Activated CD8-positive, alpha-beta memory T cell treated with anti-CD3 and anti-CD28 coated beads, Interleukin-2, amount 50 U/mL, for 24 hours (primary cell): ENCODE data around the gene MRPL12.
A peak's percentile ranks its signal among the peaks of the same experiment; 100 is the strongest.

ENCODE experiments used
- DNase-seq: peaks from one replicate; pipeline ENCODE4 v3.0.0-alpha.2; 2020; ENCODE audit errors: extremely low read depth

MRPL12 gene

DNA sequence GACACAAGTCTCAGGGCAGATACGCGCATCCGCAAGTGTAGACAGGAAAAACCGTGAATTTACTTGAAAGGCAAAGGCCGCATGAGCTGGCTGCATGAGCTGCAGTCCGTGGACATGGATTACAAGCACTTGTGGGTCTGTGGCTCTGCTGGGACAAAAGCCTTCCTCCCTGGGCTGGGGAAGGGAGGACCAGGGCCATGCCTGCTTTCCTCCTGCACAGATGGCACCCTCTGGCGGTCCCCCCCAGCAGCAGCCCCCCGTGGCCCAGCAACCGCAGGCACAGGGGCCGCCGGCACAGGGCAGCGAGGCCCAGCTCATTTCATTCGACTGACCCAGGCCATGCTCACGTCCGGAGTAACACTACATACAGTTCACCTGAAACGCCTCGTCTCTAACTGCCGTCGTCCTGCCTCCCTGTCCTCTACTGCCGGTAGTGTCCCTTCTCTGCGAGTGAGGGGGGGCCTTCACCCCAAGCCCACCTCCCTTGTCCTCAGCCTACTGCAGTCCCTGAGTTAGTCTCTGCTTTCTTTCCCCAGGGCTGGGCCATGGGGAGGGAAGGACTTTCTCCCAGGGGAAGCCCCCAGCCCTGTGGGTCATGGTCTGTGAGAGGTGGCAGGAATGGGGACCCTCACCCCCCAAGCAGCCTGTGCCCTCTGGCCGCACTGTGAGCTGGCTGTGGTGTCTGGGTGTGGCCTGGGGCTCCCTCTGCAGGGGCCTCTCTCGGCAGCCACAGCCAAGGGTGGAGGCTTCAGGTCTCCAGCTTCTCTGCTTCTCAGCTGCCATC is 1.7 kb upstream of the MRPL12 start:
- DNase-seq = no peak

DNA sequence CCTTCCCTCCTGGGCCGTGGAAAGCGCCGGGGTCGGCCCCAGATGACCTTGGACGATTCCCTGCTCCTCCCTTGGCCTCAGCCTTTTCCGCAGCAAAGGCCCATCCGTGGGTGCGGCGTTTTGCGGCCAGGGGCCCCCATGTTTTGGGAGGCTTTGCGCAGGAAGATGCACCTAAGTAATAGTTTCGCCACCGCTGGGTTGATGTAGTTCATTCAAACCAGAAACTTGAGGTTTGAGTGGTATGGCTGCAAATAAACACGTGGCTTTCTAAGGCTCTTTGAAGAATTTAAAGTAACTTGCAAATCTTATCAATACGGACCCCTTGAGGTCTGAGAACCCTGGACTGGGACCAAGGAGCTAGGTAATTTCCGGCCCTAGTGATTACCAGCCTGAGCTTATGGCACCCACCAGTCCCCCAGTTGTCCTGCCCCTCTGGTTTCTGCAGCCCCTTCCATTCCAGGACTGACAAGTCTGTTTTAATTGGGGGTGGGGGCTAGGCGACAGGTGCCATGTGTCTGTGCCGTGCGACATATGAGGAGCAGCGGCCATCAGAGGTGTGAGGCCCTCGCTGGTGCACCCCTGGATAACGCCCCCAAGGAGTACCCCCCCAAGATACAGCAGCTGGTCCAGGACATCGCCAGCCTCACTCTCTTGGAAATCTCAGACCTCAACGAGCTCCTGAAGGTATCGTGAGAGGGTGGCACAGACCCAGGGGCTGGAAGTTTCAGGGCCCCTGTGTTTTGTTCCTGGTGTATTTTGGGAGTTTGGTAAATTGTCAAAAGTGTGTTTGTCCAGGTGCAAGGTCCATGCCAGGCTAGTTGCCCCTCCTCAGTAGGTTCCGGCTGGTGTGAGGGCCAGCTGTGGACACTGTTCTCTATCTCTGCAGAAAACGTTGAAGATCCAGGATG is 834 bp downstream of the MRPL12 start:
- DNase-seq = no peak

DNA sequence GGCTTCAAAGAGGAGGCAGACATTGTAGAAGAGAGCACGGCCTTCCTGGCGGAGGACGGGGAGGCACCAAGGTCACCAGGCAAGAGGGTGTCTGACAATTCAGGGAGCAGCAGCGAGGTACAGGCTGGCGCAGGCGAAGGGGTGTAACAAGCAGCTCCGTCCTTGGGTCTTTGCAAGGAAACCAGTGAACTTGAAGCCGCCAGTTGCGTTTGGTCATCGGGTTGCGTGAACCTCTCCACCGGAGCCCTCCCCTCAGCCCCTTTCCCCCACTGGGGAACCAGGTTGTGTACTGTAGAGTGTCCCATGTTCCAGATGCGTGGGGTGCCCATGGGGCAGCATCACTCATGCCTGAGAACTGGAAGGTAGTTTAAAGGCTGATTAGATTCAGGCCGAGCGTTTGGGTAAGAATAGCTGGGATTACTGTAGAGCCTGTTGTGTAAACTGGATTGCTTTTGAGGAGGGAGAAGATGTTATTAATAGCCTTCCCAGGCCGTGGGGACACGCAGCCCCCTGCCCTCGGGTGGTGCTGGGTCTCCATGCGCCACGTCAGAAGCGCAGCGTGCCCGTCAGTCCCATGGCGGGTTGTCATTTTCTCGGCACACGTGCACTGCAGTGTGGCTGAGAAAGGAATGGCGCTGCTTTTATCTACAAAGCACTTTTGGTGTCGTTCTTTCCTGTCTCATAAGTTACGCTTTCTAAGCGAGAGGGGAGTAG is 2.5 kb downstream of the MRPL12 start:
- DNase-seq = no peak

DNA sequence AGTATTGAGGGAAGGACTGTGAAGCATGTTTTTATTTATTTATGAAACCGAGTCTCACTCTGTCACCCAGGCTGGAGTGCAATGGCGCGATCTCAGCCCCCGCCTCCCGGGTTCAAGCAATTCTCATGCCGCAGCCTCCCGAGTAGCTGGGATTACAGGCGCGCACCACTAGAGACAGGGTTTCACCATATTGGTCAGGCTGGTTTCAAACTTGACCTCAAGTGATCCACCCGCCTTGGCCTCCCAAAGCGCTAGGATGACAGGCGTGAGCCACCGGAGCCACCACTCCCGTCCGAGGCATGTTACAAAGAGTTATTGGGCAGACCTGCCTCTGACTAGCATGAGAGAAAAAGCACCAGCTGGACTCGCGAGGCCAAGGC is 3.1 kb downstream of the MRPL12 start:
- no peak for DNase-seq

DNA sequence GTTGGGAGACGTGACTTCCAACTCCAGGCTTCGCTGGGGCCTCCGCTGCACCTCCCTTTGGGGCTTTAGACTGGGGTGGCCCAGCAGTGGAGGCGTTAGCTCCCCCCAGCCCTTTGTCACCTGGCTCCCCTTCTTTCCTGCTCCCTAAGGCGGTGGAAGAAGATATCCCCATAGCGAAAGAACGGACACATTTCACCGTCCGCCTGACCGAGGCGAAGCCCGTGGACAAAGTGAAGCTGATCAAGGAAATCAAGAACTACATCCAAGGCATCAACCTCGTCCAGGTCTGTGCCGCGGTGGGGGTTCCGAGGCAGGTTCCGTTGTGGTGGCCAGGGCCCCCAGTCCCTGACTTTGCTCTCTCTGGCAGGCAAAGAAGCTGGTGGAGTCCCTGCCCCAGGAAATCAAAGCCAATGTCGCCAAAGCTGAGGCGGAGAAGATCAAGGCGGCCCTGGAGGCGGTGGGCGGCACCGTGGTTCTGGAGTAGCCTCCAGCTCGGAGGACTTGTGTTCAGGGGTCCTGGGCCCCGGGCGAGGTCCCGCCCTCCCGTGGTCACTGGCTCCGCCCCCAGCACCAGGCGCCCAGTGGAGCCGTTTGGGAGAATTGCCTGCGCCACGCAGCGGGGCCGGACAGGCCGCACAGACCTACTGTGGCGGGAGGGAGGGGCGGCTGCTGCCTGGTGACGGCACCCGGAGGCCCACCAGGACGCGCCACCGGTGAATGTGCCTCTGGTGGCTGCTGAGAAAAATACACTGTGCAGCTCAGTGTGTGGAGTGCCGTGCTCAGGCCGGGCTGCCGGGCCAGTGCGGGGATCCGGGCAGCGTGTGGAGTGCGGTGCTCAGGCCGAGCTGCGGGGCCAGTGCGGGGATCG is 3.8 kb downstream of the MRPL12 start:
- no peak for DNase-seq

DNA sequence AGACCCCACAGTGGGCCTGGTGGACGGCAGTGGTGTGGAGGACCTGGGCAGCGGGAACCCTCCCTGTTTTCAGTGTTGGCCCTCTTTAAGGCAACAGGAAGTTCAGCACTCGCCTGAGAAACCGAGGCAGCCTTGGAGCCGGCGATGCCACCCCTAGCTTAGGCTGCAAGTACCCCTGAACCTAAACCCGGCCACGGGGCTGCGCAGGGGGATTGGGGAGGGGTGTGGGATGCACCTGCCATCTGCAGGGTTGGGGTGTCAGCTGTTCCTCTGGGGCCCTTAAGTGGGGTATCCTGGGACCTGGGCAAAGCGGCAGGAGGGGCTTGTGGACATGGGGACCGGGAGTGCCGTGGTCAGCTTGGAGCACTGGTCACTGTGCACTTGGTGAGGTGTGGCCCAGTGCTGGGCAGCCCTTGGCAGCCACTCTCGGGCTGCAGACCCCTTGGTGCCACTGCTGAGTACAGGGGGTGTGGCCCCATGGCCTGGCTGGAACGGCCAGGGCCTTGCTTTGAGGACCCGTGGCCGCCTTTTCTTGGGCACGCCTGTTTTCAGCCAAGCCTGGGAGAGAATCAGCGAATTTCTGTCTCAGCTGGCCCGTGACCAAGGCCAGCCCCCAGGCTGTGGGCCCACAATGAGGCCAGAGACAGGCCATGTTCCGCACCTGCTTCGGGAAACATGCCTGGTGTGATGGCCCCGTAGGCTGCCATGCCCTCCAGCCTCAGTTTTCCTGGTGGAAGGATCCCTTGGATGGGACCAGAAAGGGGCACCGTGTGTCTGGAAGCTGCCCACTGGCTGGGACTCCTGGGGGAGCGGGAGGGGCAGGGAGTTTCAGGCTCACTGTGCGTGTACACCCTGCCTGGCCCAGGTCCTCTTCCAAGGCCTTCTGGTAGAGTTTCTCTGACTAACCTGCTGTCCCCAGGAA is 4.8 kb downstream of the MRPL12 start:
- no peak for DNase-seq

DNA sequence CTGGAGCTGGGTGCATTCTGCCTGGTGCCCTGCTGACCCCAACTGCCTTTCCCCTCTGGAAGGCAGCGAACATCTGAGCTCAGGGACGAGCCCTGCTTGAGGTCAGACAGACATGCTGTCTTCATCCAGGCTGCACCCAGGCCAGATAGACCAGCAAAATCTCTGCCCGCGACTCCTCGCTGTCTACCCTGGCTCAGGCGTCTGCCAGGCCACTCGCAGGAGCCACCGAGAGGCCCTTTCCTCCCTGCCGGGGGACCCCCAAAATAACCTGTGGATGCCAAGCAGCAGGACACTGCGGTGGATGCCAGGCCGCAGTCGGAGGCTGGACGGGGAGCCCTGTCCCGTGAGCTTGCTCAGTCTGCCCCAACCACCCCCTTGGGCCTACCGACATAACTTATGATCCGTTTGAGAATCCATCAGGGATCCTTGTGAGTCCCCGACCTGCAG is 5.6 kb downstream of the MRPL12 start:
- no peak for DNase-seq

DNA sequence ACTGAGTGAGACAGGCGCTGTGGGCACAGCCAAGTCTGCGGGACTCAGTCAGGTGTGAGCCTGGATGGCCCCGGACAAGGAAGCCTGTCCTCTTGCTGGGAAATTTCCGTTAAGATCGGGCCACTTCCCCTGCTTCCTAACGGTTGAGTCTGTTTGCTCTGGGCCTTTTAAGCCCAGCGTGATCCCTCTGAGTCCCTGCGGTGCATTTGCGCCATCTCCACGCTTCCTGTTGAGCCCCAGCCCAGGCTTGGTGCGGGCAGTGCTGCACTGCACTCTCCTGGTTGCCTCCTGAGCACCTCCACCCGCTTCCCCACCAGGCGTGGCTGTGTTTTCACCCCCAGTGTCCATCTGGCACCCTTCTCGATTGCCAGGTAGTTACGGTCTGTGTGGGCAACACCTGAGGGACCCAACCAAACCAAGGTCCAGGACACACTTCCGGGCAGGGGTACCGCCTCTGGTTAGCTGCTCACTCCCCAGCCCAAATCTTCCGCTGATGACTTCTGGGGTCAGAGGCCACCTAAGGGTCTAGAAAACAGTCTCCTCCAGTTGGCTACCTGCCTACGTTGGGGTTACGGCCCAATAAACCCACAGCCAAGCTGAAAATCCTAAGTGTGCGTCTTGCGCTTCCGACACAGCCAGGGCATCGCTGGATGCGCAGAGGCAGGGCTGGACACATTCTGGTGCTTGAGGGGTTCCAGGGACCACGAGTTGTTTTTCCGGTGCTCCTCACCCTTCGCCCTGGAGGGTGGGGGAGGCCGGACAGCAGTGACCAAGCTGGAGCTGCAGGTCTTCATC is 7.5 kb downstream of the MRPL12 start:
- no peak for DNase-seq

DNA sequence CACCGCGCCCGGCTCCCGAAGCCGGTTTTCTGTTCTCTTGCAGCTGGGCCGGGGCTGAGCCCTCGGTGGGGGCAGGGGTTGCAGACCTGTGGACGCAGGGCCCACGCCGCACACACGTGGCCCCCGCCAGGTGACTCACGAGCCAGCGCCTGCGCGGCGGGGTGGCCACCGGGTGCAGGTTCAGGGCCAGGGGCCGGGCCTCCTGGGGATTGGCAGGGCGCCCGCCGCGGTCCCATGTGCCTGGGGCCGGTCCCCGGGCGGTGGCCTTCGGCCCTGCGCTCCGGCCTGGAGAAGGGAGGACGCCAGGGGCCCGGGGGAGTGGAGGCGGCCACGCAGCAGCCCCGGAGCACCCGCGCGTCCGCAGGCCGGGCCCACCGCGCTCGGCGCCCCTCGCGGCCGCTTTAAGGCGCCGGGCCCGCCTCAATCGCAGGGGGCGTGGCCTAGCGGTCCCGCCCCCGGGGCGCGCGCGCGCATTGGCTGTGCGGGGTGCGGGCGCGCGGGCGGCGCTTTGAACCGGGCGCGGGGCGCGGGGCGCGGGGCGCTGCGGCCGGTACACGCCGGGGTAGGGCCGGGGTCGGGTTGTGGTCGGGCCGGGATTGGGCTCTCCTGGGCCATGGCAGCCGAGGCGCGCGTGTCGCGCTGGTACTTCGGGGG is 8.8 kb downstream of the MRPL12 start, which contains the start of gene SLC25A10:
TSS of gene SLC25A10 (plus strand) at position 471 of the 654 bp plus-strand sequence. CDS start at position 614, 143 bp downstream.
- peak; percentile 42 for DNase-seq

DNA sequence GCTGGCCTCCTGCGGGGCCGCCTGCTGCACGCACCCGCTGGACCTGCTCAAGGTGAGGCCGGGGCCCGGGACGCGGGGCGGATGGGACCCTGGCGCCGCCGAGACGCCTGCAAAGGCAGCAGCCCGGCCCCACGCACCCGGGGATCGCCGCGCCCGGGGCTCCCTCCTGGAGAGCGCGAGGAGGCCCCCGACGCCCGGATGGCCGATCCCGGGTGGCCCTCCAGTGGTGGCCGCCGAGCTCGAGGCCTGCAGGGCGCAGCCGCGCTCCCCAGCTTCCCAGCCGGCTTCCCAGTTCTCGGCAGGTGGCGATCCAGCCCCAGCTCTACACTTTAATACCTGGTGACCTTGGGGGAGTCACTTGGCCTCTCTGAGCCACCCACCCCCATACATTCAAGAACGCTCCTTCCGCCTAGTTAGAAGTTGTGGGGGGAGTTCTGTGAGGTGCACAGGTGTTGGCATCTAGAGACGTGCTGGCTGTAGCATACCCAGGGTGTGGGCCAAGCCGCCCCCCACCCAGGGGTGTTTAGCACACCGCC is 9.4 kb downstream of the MRPL12 start:
- DNase-seq = no peak

DNA sequence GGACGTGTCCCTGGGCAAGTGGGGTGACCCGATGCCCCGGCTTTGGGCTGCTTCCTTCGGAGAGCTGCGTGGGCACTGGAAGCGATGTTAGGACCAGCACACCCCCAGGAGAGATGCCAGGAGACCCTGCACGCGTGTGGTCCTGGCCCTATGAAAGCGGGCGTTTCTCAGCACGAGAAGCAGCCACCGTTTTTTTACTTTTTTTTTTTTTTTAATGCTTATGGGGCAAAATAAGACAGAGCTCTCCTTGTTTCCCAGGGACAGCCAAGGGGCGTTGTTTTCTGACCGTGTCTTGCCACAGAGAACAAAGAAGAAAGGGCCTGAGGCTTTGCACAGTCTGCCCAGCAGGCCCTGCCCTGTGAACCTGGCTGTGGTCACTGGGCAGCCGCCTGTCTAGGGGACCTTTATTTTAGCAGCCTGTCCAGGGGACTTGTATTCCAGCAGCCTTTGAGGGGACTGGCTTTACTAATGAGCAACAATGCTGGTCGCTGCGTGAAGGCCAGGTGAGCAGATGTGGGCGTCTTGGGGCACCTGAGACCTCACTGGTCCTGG is 9.9 kb downstream of the MRPL12 start:
- no peak for DNase-seq

DNA sequence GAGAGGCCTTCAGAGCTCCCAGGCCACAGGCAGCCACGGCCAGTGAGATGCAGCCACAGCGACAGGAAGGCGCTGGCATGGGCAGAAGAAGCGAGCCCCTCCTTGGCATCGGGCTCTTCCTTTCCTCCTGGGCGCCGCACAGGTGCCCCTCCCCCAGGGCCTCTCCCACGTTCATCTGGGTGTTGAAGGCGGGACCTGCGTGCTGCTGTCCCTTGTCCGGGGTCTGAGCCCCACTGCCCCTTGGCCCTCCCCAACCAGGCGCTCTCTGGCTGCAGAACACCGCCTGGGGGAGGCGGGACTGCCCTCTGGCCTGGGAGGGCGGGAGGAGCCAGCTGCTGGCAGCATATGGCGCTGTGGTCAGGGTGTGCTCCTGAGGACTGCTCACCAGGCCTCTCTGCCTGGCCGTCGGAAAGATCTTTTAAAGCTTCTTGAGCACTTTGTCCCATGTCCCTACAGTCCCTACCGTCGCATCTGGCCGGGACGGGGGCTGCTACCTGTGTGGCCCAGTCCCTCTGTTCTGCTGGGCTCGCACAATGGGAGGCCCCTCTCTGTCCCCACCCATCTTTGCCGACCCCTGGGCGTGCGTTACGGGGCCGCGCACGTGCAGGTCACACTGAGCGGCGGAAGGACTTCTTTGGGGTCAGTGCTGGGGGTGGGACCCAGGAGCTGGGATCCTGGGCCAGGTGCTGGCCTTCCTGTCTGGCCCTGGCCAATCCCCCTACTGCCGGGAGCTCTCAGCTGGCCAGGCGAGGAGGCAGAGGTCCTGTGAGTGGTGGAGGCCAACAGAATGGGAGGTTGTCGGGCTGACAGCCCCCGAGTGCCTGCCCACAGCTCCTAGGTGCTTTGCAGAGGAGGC is 10.6 kb downstream of the MRPL12 start:
- no peak for DNase-seq

DNA sequence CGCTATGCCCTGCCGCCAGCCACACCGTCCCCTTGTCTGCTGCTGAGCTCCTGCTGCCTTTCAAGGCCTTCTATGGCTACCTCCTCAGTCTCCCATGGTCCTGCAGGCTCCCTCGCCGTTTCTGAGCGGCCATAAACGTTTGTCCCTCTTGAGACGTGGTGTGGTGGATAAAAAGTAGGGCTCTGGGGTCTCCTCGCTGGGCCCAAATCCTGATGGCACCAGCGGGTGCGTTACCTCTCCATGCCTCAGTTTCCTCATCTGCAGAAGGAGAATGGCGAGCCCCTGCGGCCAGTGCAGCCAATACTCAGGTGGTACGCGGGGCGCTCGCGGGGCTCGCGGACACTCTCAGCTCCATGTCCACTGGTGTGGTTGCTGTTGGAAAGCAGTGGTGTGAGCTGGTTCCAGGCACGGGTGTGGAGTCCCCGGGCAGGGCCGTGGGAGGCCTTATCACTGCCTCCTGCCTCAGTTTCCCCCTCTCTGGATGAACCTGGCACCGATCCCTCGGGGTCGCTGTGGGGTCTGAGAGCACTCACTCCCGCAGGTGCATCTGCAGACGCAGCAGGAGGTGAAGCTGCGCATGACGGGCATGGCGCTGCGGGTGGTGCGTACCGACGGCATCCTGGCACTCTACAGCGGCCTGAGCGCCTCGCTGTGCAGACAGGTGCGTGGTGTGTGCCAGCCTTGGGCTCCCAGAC is 11.4 kb downstream of the MRPL12 start:
- DNase-seq = no peak

DNA sequence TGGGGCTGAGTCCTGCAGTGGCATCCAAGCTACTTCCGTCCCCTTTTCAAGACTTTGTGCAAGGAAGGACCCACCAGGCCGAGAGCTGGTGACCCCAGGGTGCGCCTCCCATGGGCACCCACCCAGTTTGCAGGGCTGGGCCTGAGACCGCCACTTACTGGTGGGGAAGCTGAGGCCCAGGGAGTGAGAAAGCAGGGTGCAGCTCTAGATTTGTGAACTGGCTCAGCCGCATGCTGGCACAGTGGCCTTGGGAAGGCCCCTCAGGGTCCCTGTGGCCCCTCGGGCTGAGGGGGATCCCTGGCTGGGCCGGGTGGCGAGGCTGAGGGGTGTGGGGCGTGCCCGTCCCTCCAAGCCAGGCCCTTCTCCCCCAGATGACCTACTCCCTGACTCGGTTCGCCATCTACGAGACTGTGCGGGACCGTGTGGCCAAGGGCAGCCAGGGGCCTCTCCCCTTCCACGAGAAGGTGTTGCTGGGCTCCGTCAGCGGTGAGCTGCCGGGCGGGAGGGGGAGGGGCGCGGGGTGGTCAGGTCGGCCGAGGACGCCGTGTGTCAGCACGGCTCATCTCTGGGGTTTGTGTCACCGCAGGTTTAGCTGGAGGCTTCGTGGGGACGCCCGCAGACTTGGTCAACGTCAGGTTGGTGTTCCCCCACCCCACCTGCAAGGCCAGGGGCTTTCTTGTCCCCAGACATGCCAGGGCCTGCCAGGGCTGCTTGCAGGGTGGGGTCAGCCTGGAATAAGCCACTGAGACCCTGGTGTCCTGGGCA is 12.1 kb downstream of the MRPL12 start:
- DNase-seq = no peak

DNA sequence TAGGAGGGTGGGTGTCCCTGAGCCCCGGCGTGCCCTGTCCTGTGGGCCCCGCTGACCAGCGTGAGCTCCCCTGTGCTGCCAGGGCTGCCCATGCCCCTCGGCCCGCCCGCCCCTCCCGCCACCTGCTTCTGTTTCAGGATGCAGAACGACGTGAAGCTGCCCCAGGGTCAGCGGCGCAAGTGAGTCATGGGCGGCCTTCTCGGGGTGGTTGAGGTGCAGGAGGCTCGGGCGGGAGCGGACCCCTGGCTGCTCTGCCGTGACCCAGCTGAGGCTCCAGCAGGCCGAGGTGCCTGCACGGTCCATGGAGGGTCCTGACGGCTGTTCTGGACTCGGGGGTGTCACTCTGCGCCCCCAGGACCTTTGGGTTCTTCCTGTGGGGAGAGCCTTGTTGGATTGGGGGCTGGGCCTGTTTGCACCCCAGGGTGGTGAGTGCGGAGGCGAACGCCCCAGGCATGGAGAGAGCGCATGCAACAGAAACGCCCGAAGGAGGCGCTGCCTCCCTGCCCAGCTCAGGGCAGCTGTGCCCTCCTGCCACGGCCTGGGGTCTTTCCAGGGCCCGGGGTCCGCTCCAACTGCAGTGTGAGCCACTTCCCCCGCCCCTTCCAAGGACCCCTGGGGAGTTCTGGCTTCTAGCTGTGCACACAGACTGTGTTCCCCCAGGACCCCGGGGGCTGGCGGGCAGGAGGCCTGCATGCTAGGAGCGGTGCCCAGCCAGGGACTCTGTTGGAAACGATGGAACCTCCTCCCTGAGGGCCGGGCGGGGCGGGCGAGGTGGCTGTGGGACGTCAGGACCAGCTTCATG is 12.9 kb downstream of the MRPL12 start:
- no peak for DNase-seq
